K562 (cell line): ENCODE measurements around the gene CACNA1I. TPM values are rescaled to one million over a fixed set of nuclear protein-coding genes. Genes with fewer than 3 reads are reported as not detected.

Source experiments
- ATAC-seq: fragments of 200-7000 bp; cut with Tn5 transposase; 3 replicates; pipeline ENCODE4 v1.9.1; 2020; ENCODE audit warnings: moderate library complexity
- BruUV-seq: library from RNA; stranded (reverse); fragments of 400-500 nt; replicated peaks from 2 replicates; lab custom pipeline; 2021; lab: Mats Ljungman, UMichigan
- CTCF ChIA-PET: fragments of 300-600 bp; formaldehyde crosslinking; extraction: SDS; loops from one replicate; lab custom pipeline; 2021; ENCODE audit warnings: low intra/inter-chr PET ratio; lab: Yijun Ruan, JAX
- POLR2A ChIA-PET: fragments of 300-600, 350-650 bp; sonication (Branson Sonifier 250); formaldehyde crosslinking; extraction: SDS; loops from one replicate; lab custom pipeline; 2021; ENCODE audit warnings: antibody characterized with exemption, inconsistent platforms; lab: Yijun Ruan, JAX
- DNase-seq, 4 experiments: peaks; one replicate each; pipeline versions ENCODE4 v3.0.0 to v3.0.0-alpha.2; 2011 to 2018; ENCODE audit warnings: low spot score in 3 of 4, mixed read lengths in 3 of 4; ENCODE audit errors: extremely low read depth in 1 of 4
- FAIRE-seq: peaks from 2 replicates; lab custom pipeline; 2011; peaks lifted over from hg19 to GRCh38; lab: Jason Lieb, UNC
- H2AFZ ChIP-seq: 2 replicates; pipeline ENCODE4 v1.6.0; 2011; ENCODE audit warnings: low read depth, low read length, control low read depth, inconsistent platforms
- H3K27ac ChIP-seq: fragments of 200-600 bp; 3 replicates; pipeline ENCODE4 v1.8.0; 2011; ENCODE audit warnings: low read depth, mild to moderate bottlenecking, control low read depth, inconsistent platforms, low read length, moderate library complexity, mixed read lengths; ENCODE audit errors: extremely low read depth
- H3K27me3 ChIP-seq, 2 experiments: fragments of 300-600 bp in 1 of 2; 2 replicates in 1 of 2; 3 replicates in 1 of 2; pipeline versions ENCODE4 v1.6.0 to v1.8.0; 2011; ENCODE audit warnings: inconsistent platforms in 2 of 2, low read length in 2 of 2, mild to moderate bottlenecking in 1 of 2, mixed read lengths in 1 of 2, moderate library complexity in 1 of 2; ENCODE audit not compliant: control insufficient read depth in 2 of 2, insufficient read depth in 2 of 2
- H3K36me3 ChIP-seq: fragments of 300-600 bp; 3 replicates; pipeline ENCODE4 v1.8.0; 2011; ENCODE audit warnings: mild to moderate bottlenecking, low read length, inconsistent platforms; ENCODE audit not compliant: control insufficient read depth, insufficient read depth
- H3K4me1 ChIP-seq, 2 experiments: fragments of 200-600 bp in 1 of 2; replicated peaks in 1 of 2; 2 replicates in 1 of 2; 3 replicates in 1 of 2; pipeline versions ENCODE4 v1.5.1 to v1.8.0; 2011; ENCODE audit warnings: inconsistent platforms in 2 of 2, low read length in 2 of 2, mild to moderate bottlenecking in 1 of 2, mixed read lengths in 1 of 2, moderate library complexity in 1 of 2; ENCODE audit not compliant: control insufficient read depth in 2 of 2, insufficient read depth in 2 of 2
- H3K4me2 ChIP-seq: 2 replicates; pipeline ENCODE4 v1.6.1; 2011; ENCODE audit warnings: low read length, control low read depth, inconsistent platforms, mixed read lengths; ENCODE audit not compliant: insufficient read depth
- H3K4me3 ChIP-seq: fragments of 200-600 bp; sonication (generic), shearing (Covaris generic); 2 replicates; pipeline ENCODE4 v1.5.1; 2016; ENCODE audit warnings: control low read depth, inconsistent platforms
- H3K79me2 ChIP-seq: fragments of 200-600 bp; 3 replicates; pipeline ENCODE4 v1.8.0; 2011; ENCODE audit warnings: low read length, inconsistent platforms; ENCODE audit not compliant: control insufficient read depth, insufficient read depth
- H3K9ac ChIP-seq, 2 experiments: 2 replicates each; pipeline versions ENCODE4 v1.6.0 to v1.6.1; 2011; ENCODE audit warnings: low read depth in 2 of 2, low read length in 2 of 2, control low read depth in 1 of 2, inconsistent platforms in 1 of 2, mild to moderate bottlenecking in 1 of 2, mixed read lengths in 1 of 2; ENCODE audit not compliant: insufficient read depth in 1 of 2
- H3K9me1 ChIP-seq: one replicate; pipeline ENCODE4 v1.6.0; 2011; ENCODE audit warnings: inconsistent platforms, mild to moderate bottlenecking, low read length, moderate library complexity; ENCODE audit not compliant: control insufficient read depth, insufficient read depth
- H3K9me3 ChIP-seq: replicated peaks from 2 replicates; pipeline ENCODE4 v1.5.1; 2011; ENCODE audit warnings: low read depth, low read length, inconsistent platforms; ENCODE audit not compliant: control insufficient read depth, insufficient read depth
- H4K20me1 ChIP-seq: replicated peaks from 2 replicates; pipeline ENCODE4 v1.6.1; 2011; ENCODE audit warnings: low read length, inconsistent platforms, mixed read lengths; ENCODE audit not compliant: control insufficient read depth, insufficient read depth
- HDAC2 ChIP-seq: fragments of 450-650 bp; IDR thresholded peaks from 2 replicates; pipeline ENCODE4 v1.6.1; 2016; ENCODE audit warnings: mild to moderate bottlenecking
- KAT2B ChIP-seq: IDR thresholded peaks from one replicate; pipeline ENCODE4 v1.6.1; 2012; ENCODE audit warnings: low read depth, mild to moderate bottlenecking, control low read depth, inconsistent platforms, low read length, moderate library complexity
- KDM1A ChIP-seq, 2 experiments: fragments of 450-650 bp; IDR thresholded peaks; 2 replicates each; pipeline ENCODE4 v1.6.1; 2016; ENCODE audit warnings: mild to moderate bottlenecking in 2 of 2
- RCOR1 ChIP-seq, 2 experiments: IDR thresholded peaks; 2 replicates each; pipeline ENCODE4 v1.6.1; 2012; ENCODE audit warnings: low read depth in 2 of 2, low read length in 2 of 2, borderline replicate concordance in 1 of 2, improper control_type of control experiment in 1 of 2
- RFX7 ChIP-seq: fragments of 250-450 bp; sonication (Bioruptor Pico); IDR thresholded peaks from 2 replicates; pipeline ENCODE4 v1.5.1; 2021; ENCODE audit warnings: mild to moderate bottlenecking
- SOX6 ChIP-seq: fragments of 450-650 bp; IDR thresholded peaks from 2 replicates; pipeline ENCODE4 v1.6.1; 2014; ENCODE audit warnings: mild to moderate bottlenecking
- ZFP36 ChIP-seq: fragments of 150-350 bp; IDR thresholded peaks from 2 replicates; pipeline ENCODE4 v1.6.1; 2018; ENCODE audit warnings: low read length, low read depth; ENCODE audit not compliant: partially characterized antibody
- ZNF3 ChIP-seq: fragments of 250-450 bp; sonication (Bioruptor Pico); IDR thresholded peaks from 2 replicates; pipeline ENCODE4 v1.5.0; 2021; ENCODE audit warnings: mild to moderate bottlenecking, moderate library complexity
- WGBS: fragments of 100-300 bp; shearing (Covaris generic); methylation state at CpG from one replicate; pipeline ENCODE4 v1.1.6; 2016; ENCODE audit warnings: low coverage, mixed read lengths; ENCODE audit not compliant: insufficient coverage; ENCODE audit errors: missing lambda C conversion rate; 5-methylcytosine and 5-hydroxymethylcytosine counted together
- in situ Hi-C: fragments of 300-500 bp; cut with MboI; formaldehyde crosslinking; loops from 4 replicates; pipeline ENCODE4 v1.15.0; 2018; ENCODE audit warnings: inconsistent platforms, mixed read lengths
- intact Hi-C: fragments of 100-400 bp; cut with micrococcal nuclease; formaldehyde crosslinking; loops from 2 replicates; pipeline ENCODE4 v1.14.2; 2022
- polyA plus RNA-seq, 8 experiments: library from polyadenylated mRNA; depleted of rRNA in 4 of 8; stranded (reverse) in 5 of 8; unstranded in 3 of 8; fragments of >200 nt; fragmentation: Nextera tagmentation in 2 of 8; fragmentation: Illumina TruSeq in 1 of 8; extraction: Ambion mirVana in 2 of 8; extraction: Trizol in 1 of 8; gene quantifications; 2 replicates each; pipeline versions ENCODE4 v1.2.1 to v1.2.3, GENCODE V29; 2011 to 2014; ENCODE audit warnings: inconsistent platforms in 1 of 8, missing spikeins in 1 of 8
- total RNA-seq, 7 experiments: library from RNA; depleted of rRNA in 6 of 7; stranded (reverse); fragments of >200 nt in 6 of 7; fragmentation: Illumina TruSeq in 2 of 7; extraction: Trizol in 2 of 7; gene quantifications; 2 replicates each; pipeline versions ENCODE4 v1.2.1 to v1.2.3, GENCODE V29; 2011 to 2021; ENCODE audit warnings: low replicate concordance in 1 of 7
- TF ChIP-seq, protein P1 (sequence below): IDR thresholded peaks from 2 replicates; pipeline ENCODE4 v1.6.1; 2016; ENCODE audit warnings: missing genetic modification characterization, missing compliant biosample characterization
- TF ChIP-seq, protein P2 (sequence below), 2 experiments: IDR thresholded peaks in 1 of 2; conservative IDR thresholded peaks in 1 of 2; 2 replicates each; pipeline ENCODE4 v1.6.1; 2016; ENCODE audit warnings: low read depth in 2 of 2, mild to moderate bottlenecking in 1 of 2, missing compliant biosample characterization in 1 of 2, missing genetic modification characterization in 1 of 2, moderate library complexity in 1 of 2

The CACNA1I gene
- total and polyA plus RNA-seq, 9 of the 15 experiments (the other 6 are each of a cell fraction or from before 2014, with no cell fraction given) = 0.01 to 0.79 (median 0.32) TPM; not detected in 1

DNA sequence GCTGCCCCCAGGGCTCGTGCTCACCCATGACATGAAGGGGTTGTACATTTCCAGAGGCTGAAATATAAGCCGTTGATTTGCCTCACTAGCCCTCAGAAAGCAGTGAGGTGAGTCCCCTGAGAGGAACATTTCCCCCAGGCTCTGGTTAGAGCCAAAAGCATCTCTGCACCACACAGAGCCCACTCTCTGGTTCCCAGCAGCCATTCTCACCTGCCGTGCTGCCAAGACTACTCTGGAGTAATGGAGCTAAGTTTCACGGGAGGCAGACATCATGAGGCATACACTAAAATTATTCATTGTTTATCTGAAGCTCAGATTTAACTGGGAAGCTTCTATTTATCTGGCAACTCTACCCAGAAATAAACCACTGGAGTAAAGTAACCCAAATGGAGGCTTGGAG lies 40.8 kb downstream of the CACNA1I start:
- H4K20me1 ChIP-seq = no peaks in the 10 kb centered on the region
- H2AFZ ChIP-seq = no peak overlapping the region
- in situ Hi-C loops (no loop called here), intact Hi-C loops (no loop called here)
- CTCF ChIA-PET = no interaction called here
- TF ChIP-seq ZFP36 (no peak), RFX7 (CRISPR knock-in tag) (no peak)
- no peaks in the 10 kb centered on the region for H3K9me1 ChIP-seq
- no peak overlapping the region for H3K27ac ChIP-seq
- H3K36me3 ChIP-seq = no peaks in the 10 kb centered on the region
- no peak for FAIRE-seq
- peaks cover 0 to 3% of the 10 kb centered on the region in 2 experiments; a peak in 2 of 5 replicates for H3K4me1 ChIP-seq
- ATAC-seq = no peak
- no peaks in the 10 kb centered on the region for H3K79me2 ChIP-seq
- H3K4me3 ChIP-seq = no peak overlapping the region
- POLR2A ChIA-PET = no interaction called here
- H3K4me2 ChIP-seq = no peak overlapping the region
- DNase-seq = no peak
- BruUV-seq = no TSS peak
- 0 out of 5 replicates have a peak, but pooled peaks cover 0 to 5% of the 10 kb centered on the region in 2 experiments for H3K27me3 ChIP-seq
- no peaks in the 10 kb centered on the region for H3K9me3 ChIP-seq
- no peak overlapping the region for H3K9ac ChIP-seq
- 32% methylated on average over 4 of the region's 4 CpGs for WGBS

DNA sequence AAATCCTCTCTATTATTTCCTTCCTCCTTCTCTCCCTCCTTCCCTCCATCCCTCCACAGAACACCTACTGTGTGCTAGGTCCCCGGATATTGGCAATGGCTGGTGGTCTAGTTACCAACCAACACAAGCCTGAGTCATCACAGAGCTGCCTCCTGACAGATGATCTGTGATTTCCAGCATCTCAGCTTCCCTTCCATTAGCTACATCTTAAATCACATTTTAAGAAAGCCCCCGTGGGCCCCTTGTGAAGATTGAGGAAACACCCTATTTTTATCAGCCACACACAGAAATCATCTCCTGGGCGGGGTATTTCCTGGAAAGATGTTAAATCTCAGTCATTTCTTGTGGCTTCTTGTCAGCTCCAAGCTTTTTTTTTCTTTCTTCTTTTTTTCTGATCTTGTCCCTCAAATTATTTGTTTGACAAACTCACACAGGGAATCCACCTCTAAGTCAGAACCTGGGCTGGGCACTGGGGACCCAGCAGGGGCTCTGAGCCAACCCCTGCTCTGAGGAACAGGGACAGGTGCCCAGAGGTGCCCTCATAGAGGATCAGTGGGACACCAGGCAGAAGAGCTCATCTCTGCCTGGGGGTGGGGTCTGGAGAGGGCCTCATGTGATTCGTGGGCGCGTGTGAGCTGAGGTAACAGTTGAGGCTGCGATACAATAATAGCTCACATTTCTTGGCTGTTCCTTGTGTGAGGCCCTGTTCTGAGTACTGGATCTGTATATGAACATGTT lies 42.4 kb downstream of the CACNA1I start:
- WGBS = 22% methylated on average over 7 of the region's 7 CpGs
- TF ChIP-seq, protein P1, sequence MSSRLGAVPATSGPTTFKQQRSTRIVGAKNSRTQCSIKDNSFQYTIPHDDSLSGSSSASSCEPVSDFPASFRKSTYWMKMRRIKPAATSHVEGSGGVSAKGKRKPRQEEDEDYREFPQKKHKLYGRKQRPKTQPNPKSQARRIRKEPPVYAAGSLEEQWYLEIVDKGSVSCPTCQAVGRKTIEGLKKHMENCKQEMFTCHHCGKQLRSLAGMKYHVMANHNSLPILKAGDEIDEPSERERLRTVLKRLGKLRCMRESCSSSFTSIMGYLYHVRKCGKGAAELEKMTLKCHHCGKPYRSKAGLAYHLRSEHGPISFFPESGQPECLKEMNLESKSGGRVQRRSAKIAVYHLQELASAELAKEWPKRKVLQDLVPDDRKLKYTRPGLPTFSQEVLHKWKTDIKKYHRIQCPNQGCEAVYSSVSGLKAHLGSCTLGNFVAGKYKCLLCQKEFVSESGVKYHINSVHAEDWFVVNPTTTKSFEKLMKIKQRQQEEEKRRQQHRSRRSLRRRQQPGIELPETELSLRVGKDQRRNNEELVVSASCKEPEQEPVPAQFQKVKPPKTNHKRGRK (tag) = no peak
- TF ChIP-seq KAT2B = no peak
- no peak for TF ChIP-seq ZNF3
- peak; percentile 83 to 86 for TF ChIP-seq KDM1A (IDR thresholded peaks at IDR 0.05)
- TF ChIP-seq, protein P2, sequence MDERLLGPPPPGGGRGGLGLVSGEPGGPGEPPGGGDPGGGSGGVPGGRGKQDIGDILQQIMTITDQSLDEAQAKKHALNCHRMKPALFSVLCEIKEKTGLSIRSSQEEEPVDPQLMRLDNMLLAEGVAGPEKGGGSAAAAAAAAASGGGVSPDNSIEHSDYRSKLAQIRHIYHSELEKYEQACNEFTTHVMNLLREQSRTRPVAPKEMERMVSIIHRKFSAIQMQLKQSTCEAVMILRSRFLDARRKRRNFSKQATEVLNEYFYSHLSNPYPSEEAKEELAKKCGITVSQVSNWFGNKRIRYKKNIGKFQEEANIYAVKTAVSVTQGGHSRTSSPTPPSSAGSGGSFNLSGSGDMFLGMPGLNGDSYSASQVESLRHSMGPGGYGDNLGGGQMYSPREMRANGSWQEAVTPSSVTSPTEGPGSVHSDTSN (CRISPR knock-in tag; IDR thresholded peaks at IDR 0.05; ENCODE audit: low read depth) = no peak
- TF ChIP-seq, protein P2 (tag; conservative IDR thresholded peaks at IDR 0.05; ENCODE audit: low read depth) = 0 out of 2 replicates have a peak, but pooled peaks have one; percentile 4
- 0 out of 2 replicates have a peak, but pooled peaks have one; percentile 46 for TF ChIP-seq HDAC2
- peak; percentile 39; the same call in 1 of the 2 replicates for TF ChIP-seq SOX6
- peak in 1 of 2 experiments; percentile 87; a peak in 2 of 4 replicates for TF ChIP-seq RCOR1 (IDR thresholded peaks at IDR 0.05; ENCODE audit: borderline replicate concordance in 1 of 2, low read depth in 2 of 2, low read length in 2 of 2)

More for the DNA sequence above, 42.4 kb downstream of the CACNA1I start:
- 0 out of 5 replicates have a peak, but pooled peaks cover 0 to 5% of the 10 kb centered on the region in 2 experiments for H3K27me3 ChIP-seq
- no peak for FAIRE-seq
- in situ Hi-C loops (no loop called here), intact Hi-C loops (no loop called here)
- no peak overlapping the region for H3K4me2 ChIP-seq
- CTCF ChIA-PET = no interaction called here
- no peaks in the 10 kb centered on the region for H4K20me1 ChIP-seq
- H3K4me3 ChIP-seq = no peak overlapping the region
- no peak overlapping the region for H3K27ac ChIP-seq
- H3K36me3 ChIP-seq = no peaks in the 10 kb centered on the region
- no peaks in the 10 kb centered on the region for H3K9me3 ChIP-seq
- no peaks in the 10 kb centered on the region for H3K79me2 ChIP-seq
- no peak for ATAC-seq
- no peak for DNase-seq
- POLR2A ChIA-PET = interaction anchor here (0.7 kb wide), 1 partner anchor 188 kb away, joined by 3 read pairs; no protein-coding TSS in a partner anchor
- no TSS peak for BruUV-seq
- H2AFZ ChIP-seq = no peak overlapping the region
- H3K9ac ChIP-seq = no peak overlapping the region
- H3K9me1 ChIP-seq = no peaks in the 10 kb centered on the region
- peaks cover 0 to 10% of the 10 kb centered on the region in 2 experiments; a peak in 4 of 5 replicates for H3K4me1 ChIP-seq
